IMR-90 (cell line): Measurements from ENCODE around the gene SPACA7. TPM values are rescaled to one million over a fixed set of nuclear protein-coding genes. Genes with fewer than 3 reads are reported as not detected.

ENCODE experiments used
- ATAC-seq: fragments of 200-7000 bp; cut with Tn5 transposase; 2 replicates; pipeline ENCODE4 v1.9.1; 2020; ENCODE audit warnings: low read depth, mild to moderate bottlenecking, moderate library complexity
- BruUV-seq: library from RNA; stranded (reverse); fragments of 400-500 nt; replicated peaks from 2 replicates; lab custom pipeline; 2021; lab: Mats Ljungman, UMichigan
- CTCF ChIA-PET: fragments of 300-600 bp; formaldehyde crosslinking; extraction: SDS; loops from one replicate; lab custom pipeline; 2021; ENCODE audit warnings: antibody characterized with exemption; lab: Yijun Ruan, JAX
- POLR2A ChIA-PET: fragments of 300-600 bp; sonication (Branson Sonifier 250); formaldehyde crosslinking; loops from one replicate; lab custom pipeline; 2022; ENCODE audit warnings: antibody characterized with exemption; ENCODE audit not compliant: unreplicated experiment; lab: Charles Lee
- DNase-seq: peaks from one replicate; pipeline ENCODE4 v3.0.0; 2013
- H2AFZ ChIP-seq: replicated peaks from 2 replicates; pipeline ENCODE3; 2013; ENCODE audit warnings: low read length, mild to moderate bottlenecking; ENCODE audit not compliant: poor library complexity
- H2AK5ac ChIP-seq: 2 replicates; pipeline ENCODE4 v1.6.1; 2013; ENCODE audit warnings: low read depth, low read length, inconsistent platforms
- H2AK9ac ChIP-seq: replicated peaks from 2 replicates; pipeline ENCODE3; 2013; ENCODE audit warnings: mild to moderate bottlenecking, low read depth, low read length, moderate library complexity; ENCODE audit not compliant: poor library complexity
- H2BK120ac ChIP-seq: 2 replicates; pipeline ENCODE4 v1.6.1; 2013; ENCODE audit warnings: low read depth, low read length, inconsistent platforms
- H2BK15ac ChIP-seq: 3 replicates; pipeline ENCODE4 v1.6.1; 2013; ENCODE audit warnings: low read depth, low read length, inconsistent platforms
- H2BK20ac ChIP-seq: 2 replicates; pipeline ENCODE4 v1.6.1; 2013; ENCODE audit warnings: low read depth, mild to moderate bottlenecking, inconsistent platforms, low read length, moderate library complexity
- H2BK5ac ChIP-seq: 2 replicates; pipeline ENCODE4 v1.6.1; 2013; ENCODE audit warnings: mild to moderate bottlenecking, low read depth, low read length, inconsistent platforms; ENCODE audit not compliant: poor library complexity, severe bottlenecking
- H3K14ac ChIP-seq: replicated peaks from 2 replicates; pipeline ENCODE4 v1.6.1; 2013; ENCODE audit warnings: low read depth, low read length, inconsistent platforms
- H3K18ac ChIP-seq: 2 replicates; pipeline ENCODE4 v1.6.1; 2013; ENCODE audit warnings: low read depth, low read length, control low read depth
- H3K23ac ChIP-seq: 2 replicates; pipeline ENCODE4 v1.6.1; 2013; ENCODE audit warnings: low read depth, low read length, inconsistent platforms
- H3K27ac ChIP-seq: 2 replicates; pipeline ENCODE4 v1.5.1; 2013; ENCODE audit warnings: mild to moderate bottlenecking, control low read depth, low read length; ENCODE audit not compliant: insufficient read depth
- H3K27me3 ChIP-seq: 2 replicates; pipeline ENCODE4 v1.6.1; 2013; ENCODE audit warnings: low read length; ENCODE audit not compliant: control insufficient read depth, insufficient read depth
- H3K36me3 ChIP-seq: 2 replicates; pipeline ENCODE4 v1.6.1; 2013; ENCODE audit warnings: low read length, mixed read lengths; ENCODE audit not compliant: control insufficient read depth, insufficient read depth
- H3K4ac ChIP-seq: 2 replicates; pipeline ENCODE4 v1.6.1; 2013; ENCODE audit warnings: low read depth, low read length, inconsistent platforms
- H3K4me1 ChIP-seq: 2 replicates; pipeline ENCODE4 v1.6.1; 2013; ENCODE audit warnings: low read length, mixed read lengths; ENCODE audit not compliant: control insufficient read depth, insufficient read depth
- H3K4me2 ChIP-seq: 2 replicates; pipeline ENCODE4 v1.6.1; 2013; ENCODE audit warnings: low read depth, mild to moderate bottlenecking, control low read depth, low read length, moderate library complexity
- H3K4me3 ChIP-seq: 2 replicates; pipeline ENCODE4 v1.5.1; 2013; ENCODE audit warnings: low read depth, mild to moderate bottlenecking, control low read depth, low read length, moderate library complexity; ENCODE audit not compliant: insufficient read depth
- H3K56ac ChIP-seq: 2 replicates; pipeline ENCODE4 v1.6.1; 2013; ENCODE audit warnings: low read length, inconsistent platforms; ENCODE audit not compliant: insufficient read depth; ENCODE audit errors: extremely low read depth
- H3K79me1 ChIP-seq, 2 experiments: 2 replicates each; pipeline ENCODE4 v1.6.1; 2013; ENCODE audit warnings: low read length in 2 of 2, inconsistent platforms in 1 of 2, low read depth in 1 of 2
- H3K9ac ChIP-seq: 2 replicates; pipeline ENCODE4 v1.6.1; 2013; ENCODE audit warnings: low read depth, low read length, control low read depth
- H3K9me1 ChIP-seq: 2 replicates; pipeline ENCODE4 v1.6.1; 2013; ENCODE audit warnings: low read length, inconsistent platforms; ENCODE audit not compliant: insufficient read depth
- H3K9me3 ChIP-seq: 2 replicates; pipeline ENCODE4 v1.6.1; 2013; ENCODE audit warnings: low read length; ENCODE audit not compliant: control insufficient read depth, insufficient read depth
- H4K20me1 ChIP-seq: 2 replicates; pipeline ENCODE4 v1.6.1; 2013; ENCODE audit warnings: low read length, inconsistent platforms; ENCODE audit not compliant: insufficient read depth
- H4K5ac ChIP-seq: 2 replicates; pipeline ENCODE4 v1.6.1; 2013; ENCODE audit warnings: mild to moderate bottlenecking, low read depth, low read length, control low read depth
- H4K8ac ChIP-seq, 2 experiments: 2 replicates each; pipeline ENCODE4 v1.6.1; 2013; ENCODE audit warnings: low read depth in 2 of 2, low read length in 2 of 2, control low read depth in 1 of 2, inconsistent platforms in 1 of 2
- H4K91ac ChIP-seq: 2 replicates; pipeline ENCODE4 v1.6.1; 2013; ENCODE audit warnings: low read depth, low read length, inconsistent platforms; ENCODE audit not compliant: insufficient read depth
- CEBPB ChIP-seq: IDR thresholded peaks from 2 replicates; pipeline ENCODE4 v1.6.1; 2012; ENCODE audit warnings: low read depth, low read length, improper control_type of control experiment
- FOS ChIP-seq: fragments of 150-350 bp; IDR thresholded peaks from 2 replicates; pipeline ENCODE4 v1.6.1; 2016; ENCODE audit warnings: low read depth, low read length
- MAFK ChIP-seq: IDR thresholded peaks from 2 replicates; pipeline ENCODE4 v1.6.1; 2012; ENCODE audit warnings: low read depth, low read length, improper control_type of control experiment
- MAZ ChIP-seq: IDR thresholded peaks from 2 replicates; pipeline ENCODE4 v1.6.1; 2012; ENCODE audit warnings: low read depth, mild to moderate bottlenecking, low read length, improper control_type of control experiment, moderate library complexity, borderline replicate concordance
- RFX5 ChIP-seq: IDR thresholded peaks from 2 replicates; pipeline ENCODE4 v1.8.0; 2012; ENCODE audit warnings: low read depth, mild to moderate bottlenecking, low read length, moderate library complexity
- WGBS, 2 experiments: methylation state at CpG; one replicate each; pipeline versions ENCODE4 v1.1.5 to v1.1.7; 2013; ENCODE audit warnings: missing lambda C conversion rate in 2 of 2; ENCODE audit not compliant: insufficient read length in 1 of 2; ENCODE audit errors: extremely low coverage in 2 of 2; 5-methylcytosine and 5-hydroxymethylcytosine counted together
- dilution Hi-C: fragments of 300-500 bp; cut with HindIII; formaldehyde crosslinking; loops from one replicate; pipeline ENCODE4 v1.14.3; 2018; ENCODE audit warnings: low sequenced_read_pairs; ENCODE audit not compliant: unreplicated experiment
- in situ Hi-C: fragments of 300-500 bp; cut with MboI; formaldehyde crosslinking; loops from 3 replicates; pipeline ENCODE4 v1.14.3; 2019; ENCODE audit warnings: low sequenced_read_pairs, inconsistent platforms, mixed read lengths
- intact Hi-C: fragments of 100-400 bp; cut with micrococcal nuclease; formaldehyde crosslinking; loops from 2 replicates; pipeline ENCODE4 v1.10.0; 2022
- polyA plus RNA-seq, 3 experiments: library from polyadenylated mRNA; depleted of rRNA; stranded (reverse); fragments of >200 nt; gene quantifications; 2 replicates each; pipeline ENCODE4 v1.2.3, GENCODE V29; 2012; ENCODE audit warnings: low replicate concordance in 1 of 3
- total RNA-seq: library from RNA; depleted of rRNA; stranded (reverse); fragments of >200 nt; gene quantifications from 2 replicates; pipeline ENCODE4 v1.2.3, GENCODE V29; 2012
- TF ChIP-seq, protein P1 (sequence below): fragments of 150-350 bp; IDR thresholded peaks from 2 replicates; pipeline ENCODE4 v1.6.1; 2016; ENCODE audit warnings: low read depth, mild to moderate bottlenecking, low read length, moderate library complexity, borderline replicate concordance
- TF ChIP-seq, protein P2 (sequence below): conservative IDR thresholded peaks from 2 replicates; pipeline ENCODE4 v1.5.1; 2012; ENCODE audit warnings: mild to moderate bottlenecking, low read depth, low read length, improper control_type of control experiment

SPACA7 gene
- total and polyA plus RNA-seq, 2 of the 4 experiments (the other 2 are of a cell fraction), result not detected

- no peak overlapping the region for H3K18ac ChIP-seq
- no peak overlapping the region for H4K91ac ChIP-seq
- no peak overlapping the region for H3K14ac ChIP-seq
- H4K20me1 ChIP-seq, result no peaks in the 10 kb centered on the region
- H2BK20ac ChIP-seq, result no peak overlapping the region
- CTCF ChIA-PET, result no interaction called here
- no peak overlapping the region for H4K8ac ChIP-seq
- ATAC-seq, result no peak
- no peak overlapping the region for H2AK5ac ChIP-seq
- H3K4me1 ChIP-seq, result no peaks in the 10 kb centered on the region
- no peak overlapping the region for H3K27ac ChIP-seq
- POLR2A ChIA-PET, result no interaction called here
- H3K36me3 ChIP-seq, result no peaks in the 10 kb centered on the region
- H3K4me3 ChIP-seq, result no peak overlapping the region
- intact Hi-C loops, result no loop called here
- H3K9me1 ChIP-seq, result no peaks in the 10 kb centered on the region
- H3K56ac ChIP-seq, result no peak overlapping the region
- no peaks in the 10 kb centered on the region for H3K27me3 ChIP-seq
- no peak for TF ChIP-seq RFX5
- TF ChIP-seq MAZ, result no peak
- TF ChIP-seq CEBPB, result no peak
- TF ChIP-seq, protein P1, sequence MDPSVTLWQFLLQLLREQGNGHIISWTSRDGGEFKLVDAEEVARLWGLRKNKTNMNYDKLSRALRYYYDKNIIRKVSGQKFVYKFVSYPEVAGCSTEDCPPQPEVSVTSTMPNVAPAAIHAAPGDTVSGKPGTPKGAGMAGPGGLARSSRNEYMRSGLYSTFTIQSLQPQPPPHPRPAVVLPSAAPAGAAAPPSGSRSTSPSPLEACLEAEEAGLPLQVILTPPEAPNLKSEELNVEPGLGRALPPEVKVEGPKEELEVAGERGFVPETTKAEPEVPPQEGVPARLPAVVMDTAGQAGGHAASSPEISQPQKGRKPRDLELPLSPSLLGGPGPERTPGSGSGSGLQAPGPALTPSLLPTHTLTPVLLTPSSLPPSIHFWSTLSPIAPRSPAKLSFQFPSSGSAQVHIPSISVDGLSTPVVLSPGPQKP, result no peak
- TF ChIP-seq FOS, result no peak
- TF ChIP-seq, protein P2, sequence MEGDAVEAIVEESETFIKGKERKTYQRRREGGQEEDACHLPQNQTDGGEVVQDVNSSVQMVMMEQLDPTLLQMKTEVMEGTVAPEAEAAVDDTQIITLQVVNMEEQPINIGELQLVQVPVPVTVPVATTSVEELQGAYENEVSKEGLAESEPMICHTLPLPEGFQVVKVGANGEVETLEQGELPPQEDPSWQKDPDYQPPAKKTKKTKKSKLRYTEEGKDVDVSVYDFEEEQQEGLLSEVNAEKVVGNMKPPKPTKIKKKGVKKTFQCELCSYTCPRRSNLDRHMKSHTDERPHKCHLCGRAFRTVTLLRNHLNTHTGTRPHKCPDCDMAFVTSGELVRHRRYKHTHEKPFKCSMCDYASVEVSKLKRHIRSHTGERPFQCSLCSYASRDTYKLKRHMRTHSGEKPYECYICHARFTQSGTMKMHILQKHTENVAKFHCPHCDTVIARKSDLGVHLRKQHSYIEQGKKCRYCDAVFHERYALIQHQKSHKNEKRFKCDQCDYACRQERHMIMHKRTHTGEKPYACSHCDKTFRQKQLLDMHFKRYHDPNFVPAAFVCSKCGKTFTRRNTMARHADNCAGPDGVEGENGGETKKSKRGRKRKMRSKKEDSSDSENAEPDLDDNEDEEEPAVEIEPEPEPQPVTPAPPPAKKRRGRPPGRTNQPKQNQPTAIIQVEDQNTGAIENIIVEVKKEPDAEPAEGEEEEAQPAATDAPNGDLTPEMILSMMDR, result no peak
- TF ChIP-seq MAFK, result no peak
- no peak overlapping the region for H2BK120ac ChIP-seq
- no peak for DNase-seq
- no peaks in the 10 kb centered on the region for H3K9me3 ChIP-seq
- H3K79me1 ChIP-seq, result no peaks in the 10 kb centered on the region
- no peak overlapping the region for H3K4me2 ChIP-seq
- dilution Hi-C loops, result no loop called here
- no peak overlapping the region for H2AFZ ChIP-seq
- no peak overlapping the region for H2BK15ac ChIP-seq
- no peak overlapping the region for H3K23ac ChIP-seq
- H2BK5ac ChIP-seq, result no peak overlapping the region
- H2AK9ac ChIP-seq, result no peak overlapping the region
- no peak overlapping the region for H4K5ac ChIP-seq
- H3K4ac ChIP-seq, result no peak overlapping the region
- no TSS peak for BruUV-seq
- in situ Hi-C loops, result no loop called here
- WGBS, 2 experiments, result 52% methylated on average over 3 of the region's 19 CpGs; no CpG with 5 or more reads in 1 of the 2 experiments
- no peak overlapping the region for H3K9ac ChIP-seq
Observed at GRCh38 chr13:112467236-112467635, 91.1 kb downstream of the SPACA7 start.
